Activated T-helper 1 cell treated with anti-CD3 and anti-CD28 coated beads, Interleukin-12 subunit alpha, Interleukin-12 subunit beta, Interleukin-2, Interleukin-4 antibody, amounts not matched to agents 30 ng/mL and 10 ng/mL and 1 ng/mL, durations not matched to agents 14 hours and 24 hours and 36 hours (primary cell): ENCODE measurements around the gene LRP1B. TPM values are rescaled to one million over a fixed set of nuclear protein-coding genes. Genes with fewer than 3 reads are reported as not detected.

Experiments
- DNase-seq: peaks from one replicate; pipeline ENCODE4 v3.0.0; 2021; ENCODE audit warnings: low spot score
- H3K27ac Mint-ChIP-seq: one replicate; pipeline ENCODE4 v1.8.0; 2021; ENCODE audit warnings: mild to moderate bottlenecking, mixed read lengths
- H3K27me3 Mint-ChIP-seq: one replicate; pipeline ENCODE4 v1.8.0; 2022; ENCODE audit warnings: mild to moderate bottlenecking, moderate library complexity, mixed read lengths; ENCODE audit not compliant: insufficient read depth
- H3K36me3 Mint-ChIP-seq: one replicate; pipeline ENCODE4 v1.8.0; 2021; ENCODE audit warnings: low read depth, mixed read lengths
- H3K4me1 Mint-ChIP-seq: one replicate; pipeline ENCODE4 v1.8.0; 2021; ENCODE audit warnings: low read depth, mixed read lengths
- H3K4me3 Mint-ChIP-seq: one replicate; pipeline ENCODE4 v1.8.0; 2021; ENCODE audit warnings: mild to moderate bottlenecking, moderate library complexity, mixed read lengths
- H3K9me3 Mint-ChIP-seq: one replicate; pipeline ENCODE4 v1.8.0; 2021; ENCODE audit warnings: mixed read lengths
- intact Hi-C: fragments of 100-400 bp; cut with micrococcal nuclease; formaldehyde crosslinking; loops from one replicate; pipeline ENCODE4 v1.15.1; 2024
- total RNA-seq: library from RNA; stranded (reverse); gene quantifications from 2 replicates; pipeline ENCODE4 v1.2.3, GENCODE V29; 2022

Gene LRP1B
- total RNA-seq, 1 donor from 2014 or later, result not detected

GRCh38 chr2:141524777-141525176 is 606.0 kb downstream of the LRP1B start:
- Mint-ChIP-seq H3K4me3 (no peak overlapping the region), H3K27ac (no peak overlapping the region)
- intact Hi-C loops, result no loop called here

GRCh38 chr2:141523199-141523598 is 607.6 kb downstream of the LRP1B start:
- H3K36me3 Mint-ChIP-seq, result no peaks in the 10 kb centered on the region
- no peaks in the 10 kb centered on the region for H3K9me3 Mint-ChIP-seq
- no peak for DNase-seq
- H3K4me3 Mint-ChIP-seq, result no peak overlapping the region
- H3K4me1 Mint-ChIP-seq, result no peaks in the 10 kb centered on the region
- H3K27ac Mint-ChIP-seq, result no peak overlapping the region
- intact Hi-C loops, result no loop called here
- H3K27me3 Mint-ChIP-seq, result no peaks in the 10 kb centered on the region

More at GRCh38 chr2:141524777-141525176, 606.0 kb downstream of the LRP1B start:
- Mint-ChIP-seq H3K36me3 (no peaks in the 10 kb centered on the region), H3K9me3 (no peaks in the 10 kb centered on the region), H3K27me3 (no peaks in the 10 kb centered on the region), H3K4me1 (no peaks in the 10 kb centered on the region)
- no peak for DNase-seq

GRCh38 chr2:141522702-141523101 is 608.1 kb downstream of the LRP1B start:
- no peaks in the 10 kb centered on the region for H3K27me3 Mint-ChIP-seq
- intact Hi-C loops, result no loop called here

DNA sequence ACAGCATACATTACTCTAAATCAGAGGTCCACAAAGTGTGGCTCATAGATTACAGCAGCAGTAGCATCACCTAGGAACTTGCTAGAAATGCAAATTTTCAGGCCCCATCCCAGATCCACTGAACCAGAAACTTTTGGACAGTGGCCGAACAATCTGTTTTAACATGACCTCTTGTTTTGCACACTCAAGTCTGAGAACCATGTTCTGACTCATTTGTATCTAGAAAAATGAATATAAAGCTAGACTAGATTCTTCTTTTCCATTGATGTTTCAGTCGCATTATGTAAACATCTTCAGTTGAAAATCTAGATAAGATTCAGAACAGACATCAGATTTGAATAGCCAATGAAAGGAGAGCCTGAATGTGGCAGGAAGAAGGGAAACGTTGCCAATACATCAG is 608.8 kb downstream of the LRP1B start:
- intact Hi-C loops, result no loop called here
- no peak for DNase-seq
- H3K9me3 Mint-ChIP-seq, result no peaks in the 10 kb centered on the region
- H3K36me3 Mint-ChIP-seq, result no peaks in the 10 kb centered on the region
- no peak overlapping the region for H3K27ac Mint-ChIP-seq
- H3K4me3 Mint-ChIP-seq, result no peak overlapping the region
- no peaks in the 10 kb centered on the region for H3K27me3 Mint-ChIP-seq
- H3K4me1 Mint-ChIP-seq, result no peaks in the 10 kb centered on the region

More at GRCh38 chr2:141522702-141523101, 608.1 kb downstream of the LRP1B start:
- no peak overlapping the region for H3K27ac Mint-ChIP-seq
- no peaks in the 10 kb centered on the region for H3K36me3 Mint-ChIP-seq
- no peaks in the 10 kb centered on the region for H3K9me3 Mint-ChIP-seq
- DNase-seq, result no peak
- H3K4me1 Mint-ChIP-seq, result no peaks in the 10 kb centered on the region
- H3K4me3 Mint-ChIP-seq, result no peak overlapping the region

- H3K4me3 Mint-ChIP-seq, result no peak overlapping the region
- H3K9me3 Mint-ChIP-seq, result no peaks in the 10 kb centered on the region
- no peak for DNase-seq
- H3K36me3 Mint-ChIP-seq, result no peaks in the 10 kb centered on the region
- intact Hi-C loops, result no loop called here
- H3K27me3 Mint-ChIP-seq, result no peaks in the 10 kb centered on the region
- H3K27ac Mint-ChIP-seq, result no peak overlapping the region
- H3K4me1 Mint-ChIP-seq, result no peaks in the 10 kb centered on the region
Measured at GRCh38 chr2:141519906-141520305, 610.9 kb downstream of the LRP1B start.

DNA sequence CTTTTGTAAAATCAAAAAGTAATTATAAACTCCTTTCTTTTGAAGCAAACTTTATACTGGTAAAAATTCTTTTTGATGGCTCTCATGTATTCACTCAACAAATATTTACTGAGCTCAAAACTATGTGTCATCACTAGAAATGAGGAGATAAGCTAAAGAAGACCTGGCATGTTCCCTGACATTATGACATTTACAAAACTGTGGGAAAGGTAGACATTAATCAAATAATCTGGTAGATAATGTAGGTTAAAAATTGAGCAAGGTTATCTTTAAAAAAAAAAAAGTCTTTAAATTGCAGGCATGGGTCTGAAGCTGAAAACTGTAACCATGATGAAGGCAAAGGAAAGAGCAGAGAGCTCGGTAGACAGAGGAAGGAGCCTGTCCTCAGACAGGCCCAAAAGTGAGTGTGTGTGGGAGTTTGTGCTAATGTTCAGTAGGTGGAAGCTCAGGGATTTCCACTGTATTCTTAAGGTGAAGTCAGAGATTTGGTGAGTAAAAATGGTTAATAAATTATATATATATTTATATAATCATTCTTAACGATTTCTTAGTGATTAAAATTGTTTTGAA is 612.9 kb downstream of the LRP1B start:
- Mint-ChIP-seq H3K4me1 (no peaks in the 10 kb centered on the region), H3K9me3 (peaks cover 4% of the 10 kb centered on the region), H3K36me3 (no peaks in the 10 kb centered on the region), H3K4me3 (no peak overlapping the region), H3K27ac (no peak overlapping the region), H3K27me3 (no peaks in the 10 kb centered on the region)
- intact Hi-C loops, result no loop called here
- DNase-seq, result no peak

GRCh38 chr2:141517180-141517851 is 613.5 kb downstream of the LRP1B start:
- no peak overlapping the region for H3K27ac Mint-ChIP-seq
- intact Hi-C loops, result no loop called here
- H3K4me3 Mint-ChIP-seq, result no peak overlapping the region
- no peaks in the 10 kb centered on the region for H3K36me3 Mint-ChIP-seq
- H3K4me1 Mint-ChIP-seq, result no peaks in the 10 kb centered on the region
- H3K27me3 Mint-ChIP-seq, result no peaks in the 10 kb centered on the region
- no peak for DNase-seq
- H3K9me3 Mint-ChIP-seq, result peaks cover 4% of the 10 kb centered on the region

GRCh38 chr2:141515931-141516330 is 614.9 kb downstream of the LRP1B start:
- intact Hi-C loops, result no loop called here
- no peaks in the 10 kb centered on the region for H3K27me3 Mint-ChIP-seq
- no peak for DNase-seq

DNA sequence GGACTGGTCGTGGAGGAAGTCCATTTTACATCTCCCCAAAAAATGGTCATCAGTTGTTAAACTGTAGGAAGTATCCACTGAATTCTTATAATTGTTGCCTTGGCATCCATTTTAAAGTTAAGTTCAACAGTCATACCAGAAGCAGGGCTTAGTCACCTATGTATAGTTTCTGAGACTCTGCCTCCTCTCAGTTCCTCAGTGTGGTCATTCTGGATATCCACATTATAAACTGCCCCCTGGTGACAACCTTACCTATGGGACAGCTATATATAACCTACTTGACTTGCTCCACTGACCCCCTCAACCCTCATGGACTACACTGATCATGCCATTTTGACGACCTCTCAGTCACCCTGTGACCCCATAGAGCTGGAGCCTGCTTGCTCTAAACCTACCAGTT is 617.0 kb downstream of the LRP1B start:
- Mint-ChIP-seq H3K4me1 (no peaks in the 10 kb centered on the region), H3K27ac (no peak overlapping the region), H3K4me3 (no peak overlapping the region), H3K9me3 (peaks cover 4% of the 10 kb centered on the region), H3K36me3 (no peaks in the 10 kb centered on the region), H3K27me3 (no peaks in the 10 kb centered on the region)
- DNase-seq, result no peak
- intact Hi-C loops, result no loop called here

More at GRCh38 chr2:141515931-141516330, 614.9 kb downstream of the LRP1B start:
- Mint-ChIP-seq H3K27ac (no peak overlapping the region), H3K4me3 (no peak overlapping the region), H3K9me3 (peaks cover 4% of the 10 kb centered on the region), H3K4me1 (no peaks in the 10 kb centered on the region), H3K36me3 (no peaks in the 10 kb centered on the region)

GRCh38 chr2:141508806-141509595 is 621.8 kb downstream of the LRP1B start:
- intact Hi-C loops, result no loop called here
- no peaks in the 10 kb centered on the region for H3K36me3 Mint-ChIP-seq
- H3K27ac Mint-ChIP-seq, result no peak overlapping the region
- no peak overlapping the region for H3K4me3 Mint-ChIP-seq
- H3K9me3 Mint-ChIP-seq, result peaks cover under 1% of the 10 kb centered on the region
- no peaks in the 10 kb centered on the region for H3K4me1 Mint-ChIP-seq
- no peaks in the 10 kb centered on the region for H3K27me3 Mint-ChIP-seq
- no peak for DNase-seq

GRCh38 chr2:141508086-141508752 is 622.6 kb downstream of the LRP1B start:
- Mint-ChIP-seq H3K4me3 (no peak overlapping the region), H3K27me3 (no peaks in the 10 kb centered on the region), H3K9me3 (no peaks in the 10 kb centered on the region), H3K36me3 (no peaks in the 10 kb centered on the region), H3K4me1 (no peaks in the 10 kb centered on the region), H3K27ac (no peak overlapping the region)
- no peak for DNase-seq
- intact Hi-C loops, result no loop called here

DNA sequence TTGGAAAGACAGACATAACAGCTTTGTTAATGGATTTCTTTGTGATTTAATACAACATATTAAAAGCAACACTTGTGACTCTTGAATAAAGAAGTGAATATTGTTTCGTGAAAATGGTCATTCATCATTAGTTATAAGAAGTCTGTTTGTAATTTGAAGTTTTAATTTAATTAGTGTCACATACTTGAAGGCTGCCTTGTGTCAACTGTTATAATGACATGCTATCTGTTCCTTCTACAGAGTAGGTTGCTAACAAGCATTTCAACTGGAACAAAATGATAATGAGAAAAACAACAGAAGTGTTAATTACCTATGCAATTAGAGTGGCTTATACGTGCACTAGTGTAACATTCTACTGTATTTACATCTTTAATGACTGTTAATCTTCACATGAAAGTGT is 624.7 kb downstream of the LRP1B start:
- H3K27ac Mint-ChIP-seq, result no peak overlapping the region
- no peaks in the 10 kb centered on the region for H3K9me3 Mint-ChIP-seq
- no peak for DNase-seq
- H3K4me1 Mint-ChIP-seq, result no peaks in the 10 kb centered on the region
- H3K4me3 Mint-ChIP-seq, result no peak overlapping the region
- intact Hi-C loops, result no loop called here
- H3K27me3 Mint-ChIP-seq, result no peaks in the 10 kb centered on the region
- no peaks in the 10 kb centered on the region for H3K36me3 Mint-ChIP-seq

GRCh38 chr2:141501752-141502151 is 629.1 kb downstream of the LRP1B start:
- no peaks in the 10 kb centered on the region for H3K4me1 Mint-ChIP-seq
- H3K36me3 Mint-ChIP-seq, result no peaks in the 10 kb centered on the region
- H3K9me3 Mint-ChIP-seq, result no peaks in the 10 kb centered on the region
- no peak for DNase-seq
- intact Hi-C loops, result no loop called here
- no peaks in the 10 kb centered on the region for H3K27me3 Mint-ChIP-seq
- no peak overlapping the region for H3K4me3 Mint-ChIP-seq
- H3K27ac Mint-ChIP-seq, result no peak overlapping the region
